HL-60/S4 treated with retinoic acid at 250 ng/mL for 4 days and 3 days (cell line): ENCODE measurements around the gene MCF2L2.
"Not testable (repeated sequence)": the region's sequence is repeated elsewhere in the genome, so short reads cannot be mapped to it uniquely, and the experiment has no call there.

Source experiments
- in situ Hi-C: fragments of 300-500 bp; cut with MboI; formaldehyde crosslinking; loops from 2 replicates; pipeline ENCODE4 v1.7.0; 2022; ENCODE audit warnings: low sequenced_read_pairs

Gene MCF2L2

GRCh38 chr3:183375787-183376186, 52.6 kb downstream of the MCF2L2 start:
- in situ Hi-C loops: loop anchor here (25.0 kb wide), 1 partner anchor 663 kb away; no protein-coding TSS in a partner anchor

- in situ Hi-C loops: loop anchor here (25.0 kb wide), 1 partner anchor 663 kb away; no protein-coding TSS in a partner anchor
Observed at GRCh38 chr3:183375337-183375736, 53.1 kb downstream of the MCF2L2 start.

GRCh38 chr3:183372911-183373310, 55.5 kb downstream of the MCF2L2 start:
- in situ Hi-C loops: no loop called here

- in situ Hi-C loops: not testable (repeated sequence)
Observed at GRCh38 chr3:183371600-183371968, 56.8 kb downstream of the MCF2L2 start.

- in situ Hi-C loops: no loop called here
Observed at GRCh38 chr3:183370391-183370790, 58.0 kb downstream of the MCF2L2 start.

- in situ Hi-C loops: no loop called here
Observed at GRCh38 chr3:183369627-183370026, 58.8 kb downstream of the MCF2L2 start.

- in situ Hi-C loops: no loop called here
Observed at GRCh38 chr3:183369117-183369516, 59.3 kb downstream of the MCF2L2 start.

- in situ Hi-C loops: no loop called here
Observed at GRCh38 chr3:183360971-183361624, 67.3 kb downstream of the MCF2L2 start.

- in situ Hi-C loops: no loop called here
Observed at GRCh38 chr3:183359036-183359435, 69.4 kb downstream of the MCF2L2 start.

- in situ Hi-C loops: no loop called here
Observed at GRCh38 chr3:183357564-183358079, 70.8 kb downstream of the MCF2L2 start.

- in situ Hi-C loops: no loop called here
Observed at GRCh38 chr3:183356920-183357319, 71.5 kb downstream of the MCF2L2 start.

GRCh38 chr3:183354874-183355273, 73.5 kb downstream of the MCF2L2 start:
- in situ Hi-C loops: no loop called here

GRCh38 chr3:183354325-183354831, 74.0 kb downstream of the MCF2L2 start:
- in situ Hi-C loops: no loop called here

- in situ Hi-C loops: no loop called here
Observed at GRCh38 chr3:183353421-183353820, 75.0 kb downstream of the MCF2L2 start.

- in situ Hi-C loops: no loop called here
Observed at GRCh38 chr3:183350164-183350563, 78.3 kb downstream of the MCF2L2 start.

GRCh38 chr3:183349421-183350157, 78.8 kb downstream of the MCF2L2 start:
- in situ Hi-C loops: no loop called here

- in situ Hi-C loops: no loop called here
Observed at GRCh38 chr3:183342824-183343223, 85.6 kb downstream of the MCF2L2 start.

- in situ Hi-C loops: no loop called here
Observed at GRCh38 chr3:183341545-183342288, 86.7 kb downstream of the MCF2L2 start.

GRCh38 chr3:183340222-183340621, 88.2 kb downstream of the MCF2L2 start:
- in situ Hi-C loops: no loop called here

GRCh38 chr3:183339461-183340086, 88.8 kb downstream of the MCF2L2 start:
- in situ Hi-C loops: no loop called here

- in situ Hi-C loops: no loop called here
Observed at GRCh38 chr3:183338520-183338919, 89.9 kb downstream of the MCF2L2 start.
